SK-N-SH (cell line): ENCODE results near the gene PPP1CA. TPM values are rescaled to one million over a fixed set of nuclear protein-coding genes. Genes with fewer than 3 reads are reported as not detected.

Experiments
- CTCF ChIA-PET: fragments of 300-600, 350-600 bp; formaldehyde crosslinking; extraction: SDS; loops from one replicate; lab custom pipeline; 2021; lab: Yijun Ruan, JAX
- POLR2A ChIA-PET: fragments of 350-600 bp; sonication (Branson Sonifier 250); formaldehyde crosslinking; extraction: SDS; loops from one replicate; lab custom pipeline; 2020; ENCODE audit warnings: antibody characterized with exemption, inconsistent platforms; lab: Yijun Ruan, JAX
- DNase-seq: peaks from one replicate; pipeline ENCODE4 v3.0.0; 2012
- H2AFZ ChIP-seq: fragments of 200-600 bp; sonication (generic); 2 replicates; pipeline ENCODE4 v1.8.1; 2016; ENCODE audit warnings: antibody characterized with exemption, mild to moderate bottlenecking, low read depth
- H3F3A ChIP-seq: fragments of 200-600 bp; sonication (generic); replicated peaks from 2 replicates; pipeline ENCODE3; 2016; ENCODE audit warnings: antibody characterized with exemption, mild to moderate bottlenecking; ENCODE audit not compliant: insufficient read depth
- H3K27ac ChIP-seq, 2 experiments: fragments of 200-500 bp in 1 of 2; fragments of 200-600 bp in 1 of 2; sonication (Bioruptor generic) in 1 of 2; sonication (generic), shearing (Covaris generic) in 1 of 2; 2 replicates each; pipeline versions ENCODE4 v1.5.1 to v1.6.1; 2014 to 2016; ENCODE audit warnings: low read depth in 2 of 2, inconsistent platforms in 1 of 2, low read length in 1 of 2, mild to moderate bottlenecking in 1 of 2, mixed read lengths in 1 of 2
- H3K27me3 ChIP-seq: fragments of 200-600 bp; sonication (generic), shearing (Covaris generic); 2 replicates; pipeline ENCODE4 v1.6.1; 2016; ENCODE audit warnings: mixed run types; ENCODE audit not compliant: insufficient read depth
- H3K36me3 ChIP-seq, 2 experiments: fragments of 200-500 bp in 1 of 2; fragments of 200-600 bp in 1 of 2; sonication (Bioruptor generic) in 1 of 2; sonication (generic) in 1 of 2; replicated peaks in 1 of 2; 2 replicates each; pipeline versions ENCODE3 to v1.5.1; 2014 to 2016; ENCODE audit warnings: low read length in 1 of 2, mild to moderate bottlenecking in 1 of 2; ENCODE audit not compliant: insufficient read depth in 2 of 2, control insufficient read depth in 1 of 2
- H3K4me1 ChIP-seq, 2 experiments: fragments of 200-500 bp in 1 of 2; fragments of 200-600 bp in 1 of 2; sonication (Bioruptor generic) in 1 of 2; sonication (generic), shearing (Covaris generic) in 1 of 2; 2 replicates each; pipeline versions ENCODE4 v1.5.1 to v1.6.1; 2014 to 2016; ENCODE audit warnings: low read depth in 1 of 2, low read length in 1 of 2, mixed run types in 1 of 2; ENCODE audit not compliant: insufficient read depth in 2 of 2, control insufficient read depth in 1 of 2
- H3K4me2 ChIP-seq: fragments of 200-600 bp; sonication (generic), shearing (Covaris generic); 2 replicates; pipeline ENCODE4 v1.6.1; 2017; ENCODE audit warnings: mixed run types
- H3K4me3 ChIP-seq, 2 experiments: fragments of 200-500 bp in 1 of 2; fragments of 200-600 bp in 1 of 2; sonication (Bioruptor generic) in 1 of 2; sonication (generic), shearing (Covaris generic) in 1 of 2; 2 replicates each; pipeline versions ENCODE4 v1.5.1 to v1.8.1; 2014 to 2016; ENCODE audit warnings: low read depth in 2 of 2, inconsistent platforms in 1 of 2, low read length in 1 of 2, mild to moderate bottlenecking in 1 of 2, mixed read lengths in 1 of 2, moderate library complexity in 1 of 2
- H3K79me2 ChIP-seq: fragments of 200-600 bp; sonication (generic); 2 replicates; pipeline ENCODE4 v1.8.1; 2017; ENCODE audit warnings: mild to moderate bottlenecking; ENCODE audit not compliant: insufficient read depth
- H3K9ac ChIP-seq: fragments of 200-600 bp; sonication (generic); 2 replicates; pipeline ENCODE4 v1.6.1; 2017; ENCODE audit warnings: mixed run types
- H3K9me2 ChIP-seq: fragments of 200-600 bp; sonication (generic); 2 replicates; pipeline ENCODE4 v1.6.1; 2017; ENCODE audit warnings: mixed run types
- H3K9me3 ChIP-seq: fragments of 200-600 bp; sonication (generic); 2 replicates; pipeline ENCODE4 v1.6.1; 2017; ENCODE audit warnings: mixed run types, mild to moderate bottlenecking, moderate library complexity
- H4K20me1 ChIP-seq: fragments of 200-600 bp; sonication (generic); 2 replicates; pipeline ENCODE4 v1.6.1; 2017; ENCODE audit warnings: mild to moderate bottlenecking, mixed run types; ENCODE audit not compliant: insufficient read depth
- CTCF ChIP-seq: fragments of 200-600 bp; sonication (generic); IDR thresholded peaks from 2 replicates; pipeline ENCODE4 v1.6.1; 2017; ENCODE audit warnings: antibody characterized with exemption, mild to moderate bottlenecking, moderate library complexity
- EZH2phosphoT487 ChIP-seq: fragments of 200-600 bp; sonication (generic); IDR thresholded peaks from 2 replicates; pipeline ENCODE4 v1.6.1; 2017; ENCODE audit warnings: low read depth, mixed run types, mild to moderate bottlenecking, antibody characterized with exemption, moderate library complexity, borderline replicate concordance
- FOXJ3 ChIP-seq: sonication (generic); formaldehyde crosslinking; IDR thresholded peaks from 2 replicates; pipeline ENCODE4 v1.5.1; 2020; ENCODE audit warnings: mild to moderate bottlenecking, missing genetic modification reagents
- IRF3 ChIP-seq: fragments of 150-350 bp; IDR thresholded peaks from 2 replicates; pipeline ENCODE4 v1.6.1; 2016; ENCODE audit warnings: mild to moderate bottlenecking, low read depth, low read length
- JUND ChIP-seq: IDR thresholded peaks from 2 replicates; pipeline ENCODE4 v1.4.0; 2012
- MEF2A ChIP-seq: IDR thresholded peaks from 2 replicates; pipeline ENCODE4 v1.4.0; 2012; ENCODE audit warnings: low read depth, borderline replicate concordance
- MXI1 ChIP-seq: IDR thresholded peaks from 2 replicates; pipeline ENCODE4 v1.6.1; 2012; ENCODE audit warnings: mild to moderate bottlenecking, low read depth, low read length, improper control_type of control experiment
- NFIC ChIP-seq: IDR thresholded peaks from 2 replicates; pipeline ENCODE4 v1.4.0; 2012; ENCODE audit warnings: borderline replicate concordance
- RCOR1 ChIP-seq: fragments of 150-350 bp; IDR thresholded peaks from 2 replicates; pipeline ENCODE4 v1.6.1; 2017; ENCODE audit warnings: antibody characterized with exemption, low read length
- RXRA ChIP-seq: IDR thresholded peaks from 2 replicates; pipeline ENCODE4 v1.4.0; 2012; ENCODE audit warnings: low read depth, mild to moderate bottlenecking, borderline replicate concordance
- TAF1 ChIP-seq: IDR thresholded peaks from 2 replicates; pipeline ENCODE4 v1.6.1; 2012; ENCODE audit warnings: low read depth, mild to moderate bottlenecking, low read length, moderate library complexity, borderline replicate concordance
- YY1 ChIP-seq: IDR thresholded peaks from 2 replicates; pipeline ENCODE4 v1.4.0; 2012; ENCODE audit warnings: low read depth, mild to moderate bottlenecking
- WGBS: methylation state at CpG from one replicate; pipeline ENCODE4 v1.1.6; 2017; ENCODE audit warnings: low lambda C conversion rate; 5-methylcytosine and 5-hydroxymethylcytosine counted together
- polyA plus RNA-seq, 3 experiments: library from polyadenylated mRNA; depleted of rRNA; stranded (reverse); fragments of >200 nt; gene quantifications; 2 replicates each; pipeline ENCODE4 v1.2.3, GENCODE V29; 2012
- TF ChIP-seq, protein P1 (sequence below): IDR thresholded peaks from 2 replicates; pipeline ENCODE4 v1.4.0; 2012; ENCODE audit warnings: low read depth, borderline replicate concordance

PPP1CA gene
- polyA plus RNA-seq, 1 of the 3 experiments (the other 2 are of a cell fraction) = 261 TPM

DNA sequence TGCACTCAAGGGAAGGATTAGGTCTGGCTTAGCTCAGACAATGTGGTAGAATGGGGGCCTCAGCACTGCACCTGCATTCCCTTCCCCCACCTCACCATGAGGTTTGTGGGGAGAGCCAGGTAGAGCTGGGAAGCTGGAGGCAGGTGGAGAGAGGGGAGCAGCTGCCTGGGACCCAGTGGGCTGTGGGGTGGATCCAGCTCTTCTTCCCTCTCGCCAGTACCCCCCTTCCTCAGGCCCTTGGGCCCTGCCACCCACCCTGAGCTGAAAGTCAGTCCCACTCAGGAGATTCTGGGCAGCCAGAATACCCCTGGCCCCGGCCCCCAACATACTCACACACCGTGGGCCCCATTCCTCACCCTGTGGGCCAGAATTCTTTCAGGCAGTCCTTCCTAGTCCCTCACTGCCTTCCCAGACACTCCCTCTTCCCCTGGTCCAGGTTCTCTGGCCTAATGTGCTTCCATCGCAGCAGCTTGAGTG, 45.2 kb downstream of the PPP1CA start:
- POLR2A ChIA-PET = interaction anchor here (1.1 to 1.2 kb wide), 3 partner anchors 16 to 26 kb away, joined by 3 to 5 read pairs (median 5); no protein-coding TSS in a partner anchor
- peak overlapping the region in 1 of 2 experiments; percentile 99; a peak in 2 of 4 replicates for H3K27ac ChIP-seq
- peak overlapping the region; percentile 85; the same call in 1 of the 2 replicates for H3K4me2 ChIP-seq
- no peaks in the 10 kb centered on the region for H3K9me2 ChIP-seq
- WGBS = 21% methylated on average over 3 of the region's 4 CpGs
- no peak overlapping the region; a peak in 1 of 4 replicates for H3K4me3 ChIP-seq
- H3K27me3 ChIP-seq = no peaks in the 10 kb centered on the region
- TF ChIP-seq NFIC (no peak), RCOR1 (no peak), CTCF (no peak), RXRA (no peak), FOXJ3 (CRISPR knock-in tag) (no peak), YY1 (no peak), TAF1 (no peak), MEF2A (no peak), IRF3 (no peak), MXI1 (no peak), JUND (no peak), EZH2phosphoT487 (no peak)
- TF ChIP-seq, protein P1, sequence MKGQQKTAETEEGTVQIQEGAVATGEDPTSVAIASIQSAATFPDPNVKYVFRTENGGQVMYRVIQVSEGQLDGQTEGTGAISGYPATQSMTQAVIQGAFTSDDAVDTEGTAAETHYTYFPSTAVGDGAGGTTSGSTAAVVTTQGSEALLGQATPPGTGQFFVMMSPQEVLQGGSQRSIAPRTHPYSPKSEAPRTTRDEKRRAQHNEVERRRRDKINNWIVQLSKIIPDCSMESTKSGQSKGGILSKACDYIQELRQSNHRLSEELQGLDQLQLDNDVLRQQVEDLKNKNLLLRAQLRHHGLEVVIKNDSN = no peak
- no peaks in the 10 kb centered on the region for H3K36me3 ChIP-seq
- H3K9ac ChIP-seq = peak overlapping the region; percentile 69; the same call in 1 of the 2 replicates
- H3K9me3 ChIP-seq = no peaks in the 10 kb centered on the region
- H3K79me2 ChIP-seq = peaks cover 22% of the 10 kb centered on the region
- CTCF ChIA-PET = interaction anchor here (0.8 to 20.0 kb wide), 14 partner anchors 7 to 146 kb away, joined by 3 to 955 read pairs (median 6); partner anchors contain the start of genes CLCF1, PPP1CA and RAD9A
- H2AFZ ChIP-seq = no peak overlapping the region
- DNase-seq = no peak
- H3F3A ChIP-seq = peaks cover 39% of the 10 kb centered on the region
- no peaks in the 10 kb centered on the region for H4K20me1 ChIP-seq
- H3K4me1 ChIP-seq = peaks cover 28 to 51% of the 10 kb centered on the region in 2 experiments; a peak in 3 of 4 replicates
